HCT116 (cell line): ENCODE measurements around the gene ABLIM1. TPM values are rescaled to one million over a fixed set of nuclear protein-coding genes. Genes with fewer than 3 reads are reported as not detected.

ENCODE experiments used
- ATAC-seq: fragments of 200-7000 bp; cut with Tn5 transposase; 2 replicates; pipeline ENCODE4 v1.9.1; 2020; ENCODE audit warnings: mild to moderate bottlenecking, moderate library complexity
- BruUV-seq: library from RNA; stranded (reverse); fragments of 400-500 nt; replicated peaks from 2 replicates; lab custom pipeline; 2021; lab: Mats Ljungman, UMichigan
- CTCF ChIA-PET: fragments of 300-600 bp; sonication (Branson Sonifier 250); formaldehyde crosslinking; loops from one replicate; lab custom pipeline; 2021; ENCODE audit warnings: antibody characterized with exemption; lab: Charles Lee
- POLR2A ChIA-PET: fragments of 300-600, 350-600 bp; sonication (Branson Sonifier 250); formaldehyde crosslinking; loops from one replicate; lab custom pipeline; 2021; ENCODE audit warnings: antibody characterized with exemption; lab: Charles Lee
- RAD21 ChIA-PET, 2 experiments: fragments of 300-600 bp; sonication (Branson Sonifier 250); formaldehyde crosslinking; loops; one replicate each; lab custom pipeline; 2023; ENCODE audit warnings: low total read pairs in 2 of 2; ENCODE audit not compliant: uncharacterized antibody in 2 of 2, unreplicated experiment in 2 of 2, low non-redundant PET in 1 of 2; lab: Charles Lee
- DNase-seq: peaks from one replicate; pipeline ENCODE4 v3.0.0-alpha.2; 2010; ENCODE audit warnings: low read depth, low spot score
- H2AFZ ChIP-seq: fragments of 200-600 bp; shearing (Covaris generic), sonication (generic); 2 replicates; pipeline ENCODE4 v1.6.1; 2017; ENCODE audit warnings: low read depth, mixed run types, mixed read lengths, antibody characterized with exemption, low read length; ENCODE audit not compliant: poor library complexity, severe bottlenecking
- H3K27ac ChIP-seq: 2 replicates; pipeline ENCODE4 v1.5.1; 2012; ENCODE audit warnings: low read depth, low read length
- H3K27me3 ChIP-seq: fragments of 200-600 bp; sonication (generic); 2 replicates; pipeline ENCODE4 v1.6.1; 2016; ENCODE audit warnings: mixed run types, low read length, mixed read lengths; ENCODE audit not compliant: insufficient read depth
- H3K36me3 ChIP-seq, 2 experiments: fragments of 200-500 bp in 1 of 2; fragments of 200-600 bp in 1 of 2; sonication (Bioruptor generic) in 1 of 2; sonication (generic) in 1 of 2; 2 replicates each; pipeline versions ENCODE4 v1.5.1 to v1.6.1; 2014 to 2016; ENCODE audit warnings: low read length in 2 of 2, inconsistent platforms in 1 of 2, mixed read lengths in 1 of 2, mixed run types in 1 of 2; ENCODE audit not compliant: insufficient read depth in 2 of 2, control insufficient read depth in 1 of 2
- H3K4me1 ChIP-seq, 2 experiments: fragments of 200-600 bp in 1 of 2; sonication (generic) in 1 of 2; 2 replicates each; pipeline versions ENCODE4 v1.5.1 to v1.6.1; 2012 to 2017; ENCODE audit warnings: low read length in 2 of 2, inconsistent platforms in 1 of 2, mild to moderate bottlenecking in 1 of 2, mixed read lengths in 1 of 2, mixed run types in 1 of 2, moderate library complexity in 1 of 2; ENCODE audit not compliant: insufficient read depth in 2 of 2, control insufficient read depth in 1 of 2
- H3K4me2 ChIP-seq: fragments of 200-600 bp; sonication (generic); 2 replicates; pipeline ENCODE4 v1.6.1; 2017; ENCODE audit warnings: mixed run types, low read length, mixed read lengths
- H3K4me3 ChIP-seq, 2 experiments: fragments of 200-600 bp in 1 of 2; sonication (generic) in 1 of 2; replicated peaks in 1 of 2; 2 replicates each; pipeline ENCODE4 v1.5.1; 2011 to 2016; ENCODE audit warnings: low read length in 2 of 2, control low read depth in 1 of 2, low read depth in 1 of 2, mild to moderate bottlenecking in 1 of 2, mixed read lengths in 1 of 2, mixed run types in 1 of 2
- H3K79me2 ChIP-seq: fragments of 200-600 bp; sonication (generic); 2 replicates; pipeline ENCODE4 v1.6.1; 2017; ENCODE audit warnings: mild to moderate bottlenecking, mixed run types, low read length, moderate library complexity, mixed read lengths; ENCODE audit not compliant: insufficient read depth
- H3K9ac ChIP-seq: fragments of 200-600 bp; sonication (generic); 2 replicates; pipeline ENCODE4 v1.6.1; 2016; ENCODE audit warnings: low read length, mixed read lengths
- H3K9me2 ChIP-seq: fragments of 200-600 bp; sonication (generic), shearing (Covaris generic); 2 replicates; pipeline ENCODE4 v1.6.1; 2017; ENCODE audit warnings: mixed run types, mild to moderate bottlenecking, moderate library complexity; ENCODE audit not compliant: insufficient read depth
- H3K9me3 ChIP-seq, 2 experiments: fragments of 200-500 bp in 1 of 2; fragments of 200-600 bp in 1 of 2; sonication (Bioruptor generic) in 1 of 2; sonication (generic) in 1 of 2; 2 replicates each; pipeline ENCODE4 v1.6.1; 2014 to 2017; ENCODE audit warnings: low read length in 2 of 2, mixed read lengths in 2 of 2, inconsistent platforms in 1 of 2, low read depth in 1 of 2, mild to moderate bottlenecking in 1 of 2, mixed run types in 1 of 2, moderate library complexity in 1 of 2; ENCODE audit not compliant: control insufficient read depth in 1 of 2, insufficient read depth in 1 of 2
- H4K20me1 ChIP-seq: fragments of 200-600 bp; sonication (generic), shearing (Covaris generic); 2 replicates; pipeline ENCODE4 v1.6.1; 2017; ENCODE audit warnings: mixed run types, mild to moderate bottlenecking, moderate library complexity; ENCODE audit not compliant: insufficient read depth
- CEBPB ChIP-seq: IDR thresholded peaks from 2 replicates; pipeline ENCODE4 v1.6.1; 2012; ENCODE audit warnings: low read depth
- CTCF ChIP-seq, 3 experiments: fragments of 200-600 bp in 1 of 3; sonication (generic) in 1 of 3; IDR thresholded peaks in 2 of 3; conservative IDR thresholded peaks in 1 of 3; 2 replicates each; pipeline ENCODE4 v1.5.1; 2012 to 2017; ENCODE audit warnings: low read depth in 2 of 3, low read length in 2 of 3, antibody characterized with exemption in 1 of 3, borderline replicate concordance in 1 of 3, control low read depth in 1 of 3, mild to moderate bottlenecking in 1 of 3, mixed read lengths in 1 of 3, mixed run types in 1 of 3, moderate library complexity in 1 of 3; ENCODE audit not compliant: insufficient read depth in 1 of 3
- EGR1 ChIP-seq: IDR thresholded peaks from 2 replicates; pipeline ENCODE4 v1.6.1; 2012; ENCODE audit warnings: low read depth
- ELF1 ChIP-seq: IDR thresholded peaks from 2 replicates; pipeline ENCODE4 v1.6.1; 2012; ENCODE audit warnings: low read depth, borderline replicate concordance
- EZH2 ChIP-seq: fragments of 200-600 bp; sonication (generic); IDR thresholded peaks from 2 replicates; pipeline ENCODE4 v1.6.1; 2017; ENCODE audit warnings: antibody characterized with exemption, mixed run types
- FOSL1 ChIP-seq: IDR thresholded peaks from 2 replicates; pipeline ENCODE4 v1.6.1; 2012; ENCODE audit warnings: low read depth
- JUND ChIP-seq: IDR thresholded peaks from 2 replicates; pipeline ENCODE4 v1.6.1; 2012
- MAX ChIP-seq: IDR thresholded peaks from 2 replicates; pipeline ENCODE4 v1.6.1; 2012
- RAD21 ChIP-seq: IDR thresholded peaks from 2 replicates; pipeline ENCODE4 v1.6.1; 2012; ENCODE audit warnings: low read depth, mild to moderate bottlenecking
- REST ChIP-seq: IDR thresholded peaks from 2 replicates; pipeline ENCODE4 v1.6.1; 2012; ENCODE audit warnings: low read depth
- SRF ChIP-seq: IDR thresholded peaks from 2 replicates; pipeline ENCODE4 v1.6.1; 2012; ENCODE audit warnings: low read depth
- TCF7L2 ChIP-seq: IDR thresholded peaks from 2 replicates; pipeline ENCODE4 v1.7.0; 2011; ENCODE audit warnings: borderline replicate concordance, inconsistent platforms; ENCODE audit not compliant: insufficient read depth, insufficient read length; ENCODE audit errors: extremely low read depth
- YY1 ChIP-seq: IDR thresholded peaks from 2 replicates; pipeline ENCODE4 v1.6.1; 2011; ENCODE audit warnings: low read length, low read depth, moderate library complexity, mild to moderate bottlenecking; ENCODE audit not compliant: insufficient replicate concordance; ENCODE audit errors: extremely low read depth
- ZBTB33 ChIP-seq: IDR thresholded peaks from 2 replicates; pipeline ENCODE4 v1.6.1; 2011; ENCODE audit warnings: mild to moderate bottlenecking, low read length, moderate library complexity; ENCODE audit not compliant: insufficient replicate concordance; ENCODE audit errors: extremely low read depth
- ZFX ChIP-seq: fragments of 450-650 bp; IDR thresholded peaks from 2 replicates; pipeline ENCODE4 v1.6.1; 2017
- ZNF274 ChIP-seq: fragments of 200-500 bp; sonication (Bioruptor generic); IDR thresholded peaks from 2 replicates; pipeline ENCODE4 v1.6.1; 2014; ENCODE audit warnings: mild to moderate bottlenecking, low read depth, low read length, inconsistent platforms
- intact Hi-C: fragments of 100-400 bp; cut with micrococcal nuclease; formaldehyde crosslinking; loops from 2 replicates; pipeline ENCODE4 v1.10.0; 2022
- total RNA-seq: library from RNA; stranded (reverse); gene quantifications from one replicate; pipeline ENCODE4 v1.2.1, GENCODE V29; 2021; ENCODE audit not compliant: unreplicated experiment

The ABLIM1 gene
- total RNA-seq, 1 experiment from 2014 or later, result 96.2 TPM

GRCh38 chr10:114508376-114508775 lies 149.7 kb downstream of the ABLIM1 start:
- H3K27ac ChIP-seq, result no peak overlapping the region
- ATAC-seq, result no peak
- no peaks in the 10 kb centered on the region for H3K9me3 ChIP-seq
- H3K4me2 ChIP-seq, result no peak overlapping the region
- POLR2A ChIA-PET, result no interaction called here
- no peak for DNase-seq
- no peaks in the 10 kb centered on the region for H3K36me3 ChIP-seq
- H2AFZ ChIP-seq, result no peak overlapping the region
- peaks cover 55% of the 10 kb centered on the region for H3K79me2 ChIP-seq
- no peak overlapping the region for H3K9ac ChIP-seq
- no peaks in the 10 kb centered on the region for H3K9me2 ChIP-seq
- intact Hi-C loops, result no loop called here
- no TSS peak for BruUV-seq
- TF ChIP-seq YY1 (no peak), ZNF274 (no peak), ZBTB33 (no peak), RAD21 (no peak), ZFX (no peak), FOSL1 (no peak), CTCF (IDR thresholded peaks at IDR 0.05 in 2 of 3, conservative IDR thresholded peaks at IDR 0.05 in 1 of 3; ENCODE audit: borderline replicate concordance in 1 of 3, insufficient read depth in 1 of 3, low read depth in 2 of 3, low read length in 2 of 3) (no peak), JUND (no peak), ELF1 (no peak), SRF (no peak), EGR1 (no peak), CEBPB (no peak), EZH2 (no peak), REST (no peak), TCF7L2 (no peak), MAX (no peak)
- RAD21 ChIA-PET, result no interaction called here
- H4K20me1 ChIP-seq, result no peaks in the 10 kb centered on the region
- CTCF ChIA-PET, result no interaction called here
- H3K4me3 ChIP-seq, result no peak overlapping the region
- peaks cover 18% of the 10 kb centered on the region in 2 experiments for H3K4me1 ChIP-seq
- H3K27me3 ChIP-seq, result no peaks in the 10 kb centered on the region
